Measurements from ENCODE around the gene GMDS. TPM values are rescaled to one million over a fixed set of nuclear protein-coding genes. Genes with fewer than 3 reads are reported as not detected.
A peak's percentile ranks its signal among the peaks of the same experiment; 100 is the strongest.
"Not testable (repeated sequence)": the region's sequence is repeated elsewhere in the genome, so short reads cannot be mapped to it uniquely, and the experiment has no call there.

The GMDS gene
- total RNA-seq, 1 donor from 2014 or later: 7.7 TPM

DNA sequence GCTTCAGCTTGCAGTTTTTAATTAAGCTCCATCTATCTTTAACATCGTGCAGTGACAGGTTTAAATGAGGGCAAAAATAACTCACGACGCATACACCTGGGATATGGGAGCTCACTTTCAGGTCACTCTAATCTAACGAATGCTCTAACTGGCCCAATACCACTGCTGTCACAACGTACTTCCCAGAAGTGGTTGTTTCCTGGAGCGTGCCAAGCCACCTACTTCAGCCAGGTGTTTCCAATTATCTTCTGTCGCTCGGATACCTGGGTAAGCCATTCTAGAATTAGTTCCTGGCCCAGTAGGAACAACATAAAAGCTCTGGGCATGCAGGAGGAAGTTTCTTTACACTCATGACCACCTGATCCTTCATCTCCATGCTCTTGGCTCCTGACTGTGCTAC, 488.3 kb downstream of the GMDS start:
- DNase-seq (ENCODE audit: low read depth in 2 of 2): no peak

DNA sequence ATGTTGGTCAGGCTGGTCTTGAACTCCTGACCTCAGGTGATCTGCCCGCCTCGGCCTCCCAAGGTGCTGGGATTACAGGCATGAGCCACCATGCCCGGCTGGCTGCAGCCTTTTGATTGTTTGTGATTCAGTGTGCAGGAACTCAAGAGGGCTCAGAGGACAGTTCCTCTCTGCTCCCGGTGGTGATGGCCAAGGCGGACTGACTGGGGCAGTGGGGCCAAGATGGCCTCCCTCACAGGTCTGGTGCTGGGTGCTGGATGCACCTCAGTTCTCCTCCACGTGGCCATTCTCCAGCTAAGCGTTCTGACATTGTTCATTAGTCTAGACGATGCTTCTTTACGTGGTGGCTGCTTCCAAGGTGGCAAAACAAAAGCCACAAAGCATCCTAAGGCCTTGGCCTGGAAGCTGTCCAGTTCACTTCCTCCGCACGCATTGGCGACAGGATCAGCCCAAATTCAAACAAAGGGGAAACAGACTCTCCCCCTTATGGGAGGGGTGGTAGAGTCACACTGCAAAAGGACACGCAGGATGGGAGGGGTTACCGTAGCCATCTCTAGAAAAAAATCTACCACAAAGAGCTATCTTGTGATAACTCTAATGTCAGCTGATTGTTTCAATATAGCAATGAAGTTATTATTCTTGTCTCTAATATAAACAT, 488.8 kb downstream of the GMDS start:
- DNase-seq (ENCODE audit: low read depth in 2 of 2): peak; percentile 20 to 35

DNA sequence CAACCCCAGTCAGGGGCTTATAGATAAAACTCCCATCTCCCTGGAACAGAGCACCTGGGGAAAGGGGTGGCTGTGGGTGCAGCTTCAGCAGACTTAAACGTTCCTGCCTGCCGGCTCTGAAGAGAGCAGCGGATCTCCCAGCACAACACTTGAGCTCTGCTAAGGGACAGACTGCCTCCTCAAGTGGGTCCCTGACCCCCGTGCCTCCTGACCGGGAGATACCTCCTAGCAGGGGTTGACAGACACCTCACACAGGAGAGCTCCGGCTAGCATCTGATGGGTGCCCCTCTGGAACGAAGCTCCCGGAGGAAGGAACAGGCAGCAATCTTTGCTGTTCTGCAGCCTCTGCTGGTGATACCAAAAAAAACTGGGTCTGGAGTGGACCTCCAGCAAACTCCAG, 494.3 kb downstream of the GMDS start:
- not testable (repeated sequence) for DNase-seq (ENCODE audit: low read depth in 2 of 2)

DNA sequence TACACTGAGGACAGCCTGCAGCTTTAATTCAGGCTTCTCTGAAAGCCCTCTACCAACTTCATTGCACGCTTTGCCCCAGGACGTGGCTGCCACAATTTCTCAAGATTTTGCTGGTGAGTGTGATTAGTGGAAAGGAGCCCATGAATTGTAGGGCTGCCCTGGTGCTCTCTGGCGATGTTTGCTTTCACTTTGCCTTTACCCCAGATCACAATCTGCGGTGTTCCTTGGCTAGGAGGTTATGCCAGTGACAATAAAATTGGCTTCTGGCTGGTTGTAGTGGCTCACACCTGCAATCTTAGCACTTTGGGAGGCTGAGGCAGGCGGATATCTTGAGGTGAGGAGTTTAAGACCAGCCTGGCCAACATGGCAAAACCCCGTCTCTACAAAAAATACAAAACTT, 496.4 kb downstream of the GMDS start:
- DNase-seq (ENCODE audit: low read depth in 2 of 2): no peak

DNA sequence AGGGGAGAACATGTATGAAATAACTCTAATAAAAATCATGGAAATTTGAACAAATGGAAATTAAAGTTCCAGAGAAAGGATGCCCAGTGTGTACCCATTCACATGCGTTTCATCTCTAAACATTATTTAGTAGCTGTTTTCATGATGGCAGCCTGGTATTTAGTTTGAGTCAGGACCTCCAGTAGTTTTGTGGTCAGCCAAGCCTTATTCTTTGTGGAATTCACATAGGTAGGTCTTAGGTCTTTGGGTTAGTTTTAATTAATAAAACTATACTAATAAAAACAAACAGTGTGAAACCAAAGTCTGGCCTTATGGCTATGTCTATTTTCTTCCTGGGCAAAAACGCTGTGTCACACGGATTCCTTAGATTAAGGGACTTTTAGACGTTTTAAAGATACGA, 497.9 kb downstream of the GMDS start:
- DNase-seq (ENCODE audit: low read depth in 2 of 2): no peak

DNA sequence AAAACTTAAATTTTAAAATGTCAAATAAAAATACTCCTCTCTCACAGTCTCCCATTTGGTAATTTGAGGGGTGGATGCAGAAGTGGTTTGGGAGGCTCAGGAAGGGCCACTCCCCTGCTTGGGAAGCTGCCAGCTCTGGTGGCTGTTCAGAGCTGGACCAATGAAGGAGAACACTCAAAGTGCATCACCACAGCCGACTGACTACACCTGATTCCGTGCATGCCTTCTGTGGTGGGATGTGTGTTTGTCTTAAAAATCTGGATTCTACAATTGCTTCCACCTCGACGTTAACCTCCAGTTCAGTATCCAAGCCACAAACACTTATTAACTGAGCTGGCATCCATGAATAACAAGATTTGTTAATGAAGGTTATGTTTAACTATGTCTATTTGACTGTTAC, 498.4 kb downstream of the GMDS start:
- no peak for DNase-seq (ENCODE audit: low read depth in 2 of 2)

DNA sequence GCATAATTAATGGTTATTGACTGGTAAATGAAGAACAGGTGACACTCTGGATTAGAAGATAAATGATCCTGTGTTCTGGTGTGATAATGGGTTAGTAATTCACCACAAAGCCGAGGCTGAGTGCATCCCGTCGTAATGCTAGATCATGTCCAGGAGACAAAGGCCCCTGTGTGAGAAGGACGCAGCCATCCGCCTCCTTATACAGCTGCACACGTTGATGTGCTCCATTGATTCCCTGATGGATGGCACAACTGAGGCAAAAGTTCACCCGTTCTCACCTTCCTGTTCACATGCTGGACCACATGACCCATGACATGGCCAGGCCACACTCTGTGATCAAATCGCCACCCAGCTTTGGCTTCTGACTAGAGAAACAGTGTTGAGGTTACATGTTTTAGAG, 499.6 kb downstream of the GMDS start:
- no peak for DNase-seq (ENCODE audit: low read depth in 2 of 2)

DNA sequence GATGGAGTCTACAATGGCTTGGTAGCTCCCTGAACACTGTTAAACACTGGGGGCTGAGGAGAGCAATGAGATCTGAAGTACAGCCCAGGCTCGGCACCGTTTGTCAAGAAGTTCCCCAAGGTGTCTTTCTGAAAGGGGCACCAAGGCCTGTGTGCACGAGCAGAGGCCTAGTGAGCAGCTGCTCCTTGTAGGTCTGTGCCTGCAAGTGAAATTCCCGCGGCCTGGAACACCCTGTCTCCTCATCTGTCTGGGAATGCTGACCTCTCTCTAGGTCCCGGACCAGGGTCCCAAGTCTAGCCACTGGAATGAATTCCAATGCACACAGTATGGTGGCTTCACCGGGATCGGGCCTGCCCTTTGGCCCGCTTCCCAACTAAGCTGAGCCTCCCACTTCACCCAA, 500.9 kb downstream of the GMDS start:
- DNase-seq (ENCODE audit: low read depth in 2 of 2): no peak

DNA sequence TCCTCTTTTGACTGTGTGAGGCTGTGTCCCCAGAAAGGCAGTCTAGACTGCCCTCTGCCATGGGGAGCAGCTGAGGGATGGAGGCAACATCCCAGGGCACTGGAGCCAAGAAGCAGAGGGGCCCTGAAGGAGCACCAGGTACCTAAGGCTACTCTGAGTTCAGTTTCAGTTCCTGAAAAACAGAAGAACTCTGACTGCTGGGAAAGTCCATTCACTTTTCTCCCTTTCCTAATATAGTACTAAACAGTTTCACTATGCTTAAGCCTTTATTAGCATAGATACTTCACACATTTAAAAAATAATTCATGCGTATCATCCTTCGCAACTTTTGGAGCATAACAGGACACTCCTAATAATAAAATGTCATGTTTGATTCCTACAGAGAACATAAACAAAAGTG, 505.7 kb downstream of the GMDS start:
- no peak for DNase-seq (ENCODE audit: low read depth in 2 of 2)

DNA sequence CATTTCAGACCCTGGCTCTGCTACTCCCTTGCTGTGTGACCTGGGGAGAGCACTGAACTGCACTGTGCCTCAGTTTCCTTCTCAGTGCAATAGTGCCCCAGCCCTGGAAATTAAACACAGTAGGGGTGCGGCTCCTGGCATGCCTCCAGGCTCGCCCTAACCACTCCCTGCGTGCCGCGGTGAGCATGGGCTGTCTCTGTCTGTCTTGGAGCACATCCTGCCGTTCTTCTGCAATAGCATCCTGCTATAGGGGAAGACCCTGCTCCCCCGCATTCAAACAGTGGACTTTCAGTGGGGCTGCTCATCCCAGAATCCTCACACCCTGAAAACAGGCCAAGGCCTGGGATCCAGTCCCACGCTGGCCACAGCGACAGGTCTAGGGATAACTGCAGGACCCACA, 506.2 kb downstream of the GMDS start:
- no peak for DNase-seq (ENCODE audit: low read depth in 2 of 2)

DNA sequence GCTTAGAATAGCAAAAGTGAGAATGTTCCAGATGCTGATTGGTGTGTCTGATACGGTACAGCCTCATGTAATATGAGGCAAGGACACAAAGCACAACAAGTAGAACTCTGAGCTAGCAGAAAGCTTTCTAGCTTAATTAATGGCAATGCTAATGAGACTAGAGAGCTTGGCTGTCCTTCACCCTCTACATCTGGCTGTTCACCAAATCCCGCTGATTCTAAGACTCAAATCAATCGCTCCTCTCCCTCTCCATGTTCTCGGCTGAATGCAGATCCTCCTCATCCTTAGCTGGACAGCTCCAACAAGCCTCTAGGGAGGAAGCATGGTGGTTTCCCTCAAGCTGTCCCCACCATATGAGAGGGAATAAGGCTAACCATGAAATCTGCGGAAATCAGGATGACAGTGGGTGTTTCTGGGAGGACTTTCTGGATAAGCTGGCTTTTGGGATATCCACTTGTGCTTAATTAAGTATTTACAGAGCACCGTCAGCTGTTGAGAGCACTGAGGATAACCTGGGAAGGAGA, 506.8 kb downstream of the GMDS start:
- DNase-seq (ENCODE audit: low read depth in 2 of 2): no peak

DNA sequence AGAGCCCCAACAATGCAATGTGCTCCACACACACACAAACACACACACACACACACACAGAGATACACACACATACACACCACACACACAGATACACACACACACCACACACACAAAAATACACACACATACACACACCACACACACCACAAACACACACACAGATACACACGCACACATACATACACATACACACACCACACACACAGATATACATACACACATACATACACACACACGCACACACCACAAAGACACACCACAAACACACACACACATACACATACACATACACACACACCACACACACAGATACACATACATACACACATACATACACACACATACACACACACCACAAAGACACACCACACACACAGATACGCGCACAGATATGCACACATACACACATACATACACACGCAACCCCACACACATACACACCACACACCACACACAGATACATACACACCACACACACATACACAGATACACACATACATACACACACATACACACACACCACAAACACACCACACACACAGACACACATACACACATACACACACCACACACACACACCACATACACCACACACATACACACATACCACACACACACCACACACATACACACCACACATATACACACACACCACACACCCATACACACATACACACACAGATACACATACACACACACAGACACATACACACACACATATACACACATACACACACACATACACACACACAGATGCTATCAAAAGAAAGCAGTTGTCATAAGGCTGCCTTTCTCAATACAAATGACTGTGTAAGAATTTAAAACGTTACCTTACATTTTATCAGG, 507.7 kb downstream of the GMDS start:
- no peak for DNase-seq (ENCODE audit: low read depth in 2 of 2)

DNA sequence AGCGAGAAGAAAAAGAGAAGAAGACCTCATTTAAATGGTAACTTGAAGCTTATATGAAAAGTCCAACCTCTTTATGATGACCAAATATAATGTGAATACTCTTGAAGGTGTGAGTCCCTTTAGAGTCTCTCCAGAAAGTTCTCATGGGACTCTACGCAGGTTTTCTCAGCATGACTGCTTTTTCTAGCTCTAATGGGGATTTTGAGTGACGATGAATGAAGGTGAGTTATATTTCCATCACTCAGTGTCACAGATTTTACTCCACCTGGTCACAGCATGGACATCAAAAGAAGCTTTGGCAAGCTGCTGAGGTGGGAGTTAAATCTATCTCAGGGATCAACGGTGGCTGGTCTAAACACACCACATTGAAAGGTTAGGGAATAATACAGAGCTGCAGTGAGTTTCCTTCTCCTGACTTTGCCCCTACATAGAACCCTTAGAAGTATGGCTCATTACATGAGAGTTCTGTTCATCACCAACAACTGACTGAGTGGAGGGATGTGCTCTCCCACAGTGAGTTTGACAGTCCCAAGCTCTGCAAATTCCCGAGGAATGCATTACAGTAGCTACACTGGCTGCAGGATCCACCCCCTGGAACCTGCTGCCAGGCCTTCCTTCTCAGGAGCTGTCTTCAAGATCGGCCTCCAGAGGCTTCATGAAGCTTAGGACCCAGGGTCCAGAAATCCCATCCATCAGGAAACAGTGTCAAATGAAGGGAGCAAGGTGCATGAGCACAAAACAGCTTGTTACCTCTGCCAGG, 508.9 kb downstream of the GMDS start:
- no peak for DNase-seq (ENCODE audit: low read depth in 2 of 2)

DNA sequence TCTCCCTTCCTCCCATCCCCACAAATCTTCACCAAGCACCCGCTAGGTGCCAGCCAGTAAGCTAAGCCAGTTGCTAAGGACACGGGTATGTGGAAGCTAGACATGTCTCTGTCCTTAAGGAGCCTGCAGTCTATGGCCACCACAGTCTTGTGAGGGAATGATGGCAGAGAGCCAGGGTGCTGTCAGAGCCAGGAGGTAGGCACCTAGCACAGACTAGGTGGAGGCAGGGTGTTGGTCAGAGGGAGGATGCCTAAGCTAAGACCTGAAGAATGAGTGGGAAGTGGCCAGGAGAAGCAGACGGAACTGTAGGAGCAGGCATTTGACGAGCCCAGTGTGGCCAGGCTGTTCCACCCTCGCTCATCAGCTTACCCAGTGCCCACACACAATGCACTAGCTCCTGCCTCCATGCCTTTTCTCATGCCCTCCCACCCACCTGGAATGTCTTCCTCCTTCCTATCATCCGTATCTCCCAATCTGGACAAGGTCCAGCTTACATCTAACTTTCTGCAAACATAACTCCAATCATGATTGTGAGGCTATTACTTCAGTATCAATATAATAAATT, 510.1 kb downstream of the GMDS start:
- DNase-seq (ENCODE audit: low read depth in 2 of 2): no peak

DNA sequence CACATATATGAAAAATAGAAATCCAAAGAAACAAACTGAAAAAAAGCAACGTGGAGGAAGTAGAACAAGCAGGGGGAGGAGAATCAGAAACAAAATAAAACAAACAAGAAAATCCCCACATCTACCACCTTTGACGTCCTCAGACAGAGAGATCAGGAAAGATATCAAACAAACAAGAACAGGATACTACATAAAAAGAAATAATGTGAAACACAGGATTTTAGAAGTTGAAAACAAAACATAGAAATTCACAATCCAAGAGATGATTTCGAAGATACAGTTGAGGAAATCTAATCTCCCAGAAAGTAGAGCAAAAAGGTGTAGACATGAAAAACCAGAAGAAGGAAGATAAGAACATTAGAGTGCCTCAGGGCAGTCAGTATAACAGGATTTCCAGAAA, 514.5 kb downstream of the GMDS start:
- DNase-seq (ENCODE audit: low read depth in 2 of 2): no peak

DNA sequence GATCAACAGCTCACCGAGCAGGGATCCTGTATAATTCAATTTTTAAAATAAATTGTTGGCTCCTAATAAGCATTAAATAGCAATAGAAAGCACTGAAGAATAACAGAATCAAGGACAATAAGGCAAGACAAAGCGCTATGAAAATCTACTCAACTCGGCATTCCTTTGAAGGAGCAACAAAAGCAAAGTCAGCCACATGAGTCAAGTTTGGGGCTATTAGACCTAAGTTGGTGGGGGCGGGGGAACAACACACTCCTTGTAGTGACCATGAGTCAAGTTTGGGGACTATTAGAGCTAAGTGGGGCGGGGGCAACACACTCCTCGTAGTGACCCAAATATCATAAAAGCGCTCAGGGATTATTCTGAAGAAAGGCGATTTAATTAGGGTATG, 515.7 kb downstream of the GMDS start:
- DNase-seq (ENCODE audit: low read depth in 2 of 2): no peak

DNA sequence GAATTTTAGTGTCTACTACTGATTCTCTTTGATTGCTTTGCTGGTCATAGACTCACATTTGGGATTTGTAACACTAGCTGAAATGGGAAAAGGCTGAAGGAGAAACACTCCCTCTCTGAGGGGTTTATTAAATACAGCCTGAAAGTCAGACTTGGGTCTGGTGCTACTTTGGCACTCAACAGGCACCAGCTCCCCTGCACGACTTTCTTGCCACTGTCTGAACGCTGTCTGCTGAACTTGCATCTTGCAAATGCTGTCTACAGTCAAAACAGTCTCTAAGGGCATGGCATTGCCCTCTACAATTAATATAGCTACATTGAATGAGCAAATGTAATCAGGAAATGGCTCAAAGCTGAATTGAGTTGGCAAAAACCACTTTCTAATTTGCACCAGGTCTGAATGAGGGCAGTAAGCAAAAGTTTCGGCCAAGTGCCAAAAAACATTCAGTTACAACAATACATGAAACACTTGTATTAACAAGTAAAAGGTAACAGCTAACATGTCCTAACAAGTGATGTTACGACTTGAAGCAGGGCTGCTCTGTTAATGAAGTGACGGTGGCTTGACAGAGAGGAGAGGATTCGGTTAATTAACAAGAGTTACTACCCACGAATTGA, 516.2 kb downstream of the GMDS start:
- DNase-seq (ENCODE audit: low read depth in 2 of 2): peak; percentile 49 to 54

DNA sequence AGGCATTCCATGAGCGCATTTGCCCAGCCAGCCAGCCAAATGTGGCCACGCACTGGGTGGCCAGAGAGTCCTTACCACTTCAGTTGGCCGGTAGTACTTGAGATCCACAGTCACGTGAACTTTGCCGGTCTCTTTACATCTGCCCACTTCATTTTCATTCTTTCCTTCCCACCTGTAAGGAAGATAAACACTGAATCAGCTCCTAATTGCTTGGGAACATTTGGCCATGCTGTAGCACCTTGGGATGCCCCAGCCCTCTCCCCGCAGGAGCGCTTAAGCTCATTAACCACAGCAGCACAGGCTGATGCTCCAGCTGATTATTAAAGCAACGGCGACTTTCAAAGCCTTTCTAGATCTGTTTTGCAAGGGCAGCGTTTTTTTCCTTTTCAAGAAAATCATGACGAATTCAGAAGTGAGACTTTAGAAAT, 519.0 kb downstream of the GMDS start:
- no peak for DNase-seq (ENCODE audit: low read depth in 2 of 2)

DNA sequence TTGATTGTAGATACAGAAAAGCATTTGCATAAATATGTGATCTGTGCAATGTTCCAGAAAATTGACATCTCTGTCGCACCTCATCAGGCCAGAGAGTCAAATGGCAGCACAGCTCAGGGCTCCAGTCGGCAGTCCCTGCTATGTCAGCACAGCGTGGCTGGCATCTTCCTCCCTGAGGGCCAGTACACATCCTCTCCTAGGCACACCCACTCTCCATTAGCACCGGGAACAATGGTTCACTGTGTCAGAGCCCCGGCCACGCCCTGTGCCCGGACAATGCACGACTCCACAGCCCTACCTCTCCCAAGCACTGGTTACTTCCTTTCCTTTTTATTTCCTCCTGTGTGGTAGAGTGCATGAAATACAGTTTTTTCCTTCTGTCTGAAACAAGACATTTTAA, 520.8 kb downstream of the GMDS start:
- peak; percentile 66 to 67 for DNase-seq (ENCODE audit: low read depth in 2 of 2)

DNA sequence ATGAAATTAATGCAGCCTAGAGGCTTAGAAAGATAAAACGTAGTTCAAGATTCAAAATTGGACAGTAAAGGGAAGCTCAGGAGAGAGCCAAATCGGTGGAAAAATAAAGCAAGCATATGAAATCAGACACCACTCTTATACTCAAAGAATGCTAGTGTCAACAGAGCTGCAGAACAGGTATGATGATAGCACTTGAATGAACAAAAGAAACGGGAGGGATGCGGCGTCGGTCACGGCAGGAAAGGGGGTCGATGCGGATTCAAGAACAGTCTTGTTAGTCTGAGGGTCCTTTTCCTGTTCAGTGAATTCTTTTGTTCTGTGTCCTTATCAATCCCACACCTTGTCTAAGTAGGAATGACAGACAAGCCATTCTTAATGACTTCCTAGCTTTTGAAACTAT, 521.3 kb downstream of the GMDS start:
- DNase-seq (ENCODE audit: low read depth in 2 of 2): peak in 1 of 2 donors; percentile 16

DNA sequence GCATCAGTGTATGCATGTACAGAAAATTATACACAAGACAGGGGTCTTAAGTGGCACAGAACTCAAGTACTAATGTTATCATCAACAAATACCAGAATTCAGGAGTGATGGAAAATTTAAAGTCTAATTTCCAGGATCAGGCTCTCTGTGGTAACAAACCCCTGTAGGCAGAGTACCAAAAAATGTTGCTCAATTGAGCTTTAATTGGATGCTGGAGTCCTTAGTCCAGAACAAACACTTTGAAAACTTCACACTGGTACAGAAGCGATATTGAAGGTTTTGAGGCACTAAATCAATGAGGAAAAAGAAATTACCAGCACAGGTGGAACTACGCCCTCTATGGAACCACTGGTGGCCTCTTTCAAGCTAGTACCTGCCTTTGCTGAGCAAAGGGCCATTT, 522.6 kb downstream of the GMDS start:
- no peak for DNase-seq (ENCODE audit: low read depth in 2 of 2)

All from lung microvascular endothelial cell (primary cell).